Measurements from ENCODE around the gene HEPACAM. TPM values are rescaled to one million over a fixed set of nuclear protein-coding genes. Genes with fewer than 3 reads are reported as not detected.

HEPACAM gene
- total RNA-seq, 1 donor from 2014 or later: 0.62 TPM

GRCh38 chr11:124875943-124876817 is 59.7 kb downstream of the HEPACAM start:
- ATAC-seq: peak; percentile 94
- peak; percentile 91 for DNase-seq
- intact Hi-C loops (cut with micrococcal nuclease): no loop called here

GRCh38 chr11:124875401-124875800 is 60.4 kb downstream of the HEPACAM start:
- ATAC-seq: no peak
- intact Hi-C loops (cut with micrococcal nuclease): no loop called here
- DNase-seq: peak; percentile 13

DNA sequence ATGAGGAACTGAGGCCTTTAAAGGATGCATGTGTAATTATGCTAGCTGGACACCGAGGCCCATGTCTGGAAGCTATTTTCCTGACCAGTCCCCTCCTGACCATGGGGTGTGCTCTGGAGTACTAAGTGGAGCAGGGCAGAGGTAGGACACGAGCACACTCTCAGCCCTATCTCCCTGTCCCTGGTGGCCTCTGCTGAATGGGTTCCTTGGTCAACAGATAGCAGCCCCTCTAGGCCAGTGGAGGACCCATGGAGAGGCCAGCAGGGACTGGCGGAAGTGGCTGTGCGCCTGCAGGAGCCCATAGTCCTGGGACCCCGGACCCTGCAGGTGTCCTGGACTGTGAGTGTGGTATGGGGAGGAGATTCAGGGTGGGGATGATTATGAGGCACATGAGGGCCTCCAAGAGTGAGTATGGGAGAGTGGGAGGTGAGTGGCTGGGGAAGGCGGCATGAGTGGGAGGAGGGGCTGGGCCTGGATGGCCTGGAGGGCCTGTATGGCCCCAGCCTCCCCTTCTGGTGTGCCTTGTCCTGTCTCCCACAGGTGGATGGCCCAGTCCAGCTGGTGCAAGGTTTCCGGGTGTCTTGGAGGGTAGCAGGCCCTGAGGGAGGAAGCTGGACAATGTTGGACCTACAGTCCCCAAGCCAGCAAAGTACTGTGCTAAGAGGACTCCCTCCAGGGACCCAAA is 61.1 kb downstream of the HEPACAM start:
- DNase-seq (no peak), ATAC-seq (no peak)
- intact Hi-C loops (cut with micrococcal nuclease): no loop called here

GRCh38 chr11:124873951-124874350 is 61.9 kb downstream of the HEPACAM start:
- DNase-seq (peak; percentile 28), ATAC-seq (no peak)

DNA sequence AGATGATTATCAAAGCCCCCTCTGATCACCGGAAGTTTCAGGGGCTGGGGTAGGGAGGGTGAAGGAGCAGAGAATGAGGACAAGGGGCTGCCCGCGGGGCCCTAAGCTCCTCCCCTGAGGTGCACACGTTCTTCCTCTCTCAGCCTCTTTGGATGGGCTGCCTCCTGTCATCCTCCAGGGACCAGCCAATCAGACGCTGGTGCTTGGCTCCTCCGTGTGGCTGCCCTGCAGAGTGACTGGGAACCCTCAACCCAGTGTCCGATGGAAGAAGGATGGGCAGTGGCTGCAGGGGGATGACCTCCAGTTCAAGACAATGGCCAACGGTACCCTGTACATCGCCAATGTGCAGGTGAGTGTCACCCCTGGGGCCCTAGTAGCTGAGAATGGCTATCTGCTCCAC is 63.1 kb downstream of the HEPACAM start:
- ATAC-seq (no peak), DNase-seq (peak; percentile 14)
- intact Hi-C loops (cut with micrococcal nuclease): no loop called here

More at GRCh38 chr11:124873951-124874350, 61.9 kb downstream of the HEPACAM start:
- intact Hi-C loops (cut with micrococcal nuclease): no loop called here

- intact Hi-C loops (cut with micrococcal nuclease): no loop called here
- DNase-seq: no peak
- no peak for ATAC-seq
Measured at GRCh38 chr11:124872280-124872679, 63.6 kb downstream of the HEPACAM start.

- no peak for ATAC-seq
- intact Hi-C loops (cut with micrococcal nuclease): no loop called here
- no peak for DNase-seq
Measured at GRCh38 chr11:124870430-124870829, 65.4 kb downstream of the HEPACAM start.

DNA sequence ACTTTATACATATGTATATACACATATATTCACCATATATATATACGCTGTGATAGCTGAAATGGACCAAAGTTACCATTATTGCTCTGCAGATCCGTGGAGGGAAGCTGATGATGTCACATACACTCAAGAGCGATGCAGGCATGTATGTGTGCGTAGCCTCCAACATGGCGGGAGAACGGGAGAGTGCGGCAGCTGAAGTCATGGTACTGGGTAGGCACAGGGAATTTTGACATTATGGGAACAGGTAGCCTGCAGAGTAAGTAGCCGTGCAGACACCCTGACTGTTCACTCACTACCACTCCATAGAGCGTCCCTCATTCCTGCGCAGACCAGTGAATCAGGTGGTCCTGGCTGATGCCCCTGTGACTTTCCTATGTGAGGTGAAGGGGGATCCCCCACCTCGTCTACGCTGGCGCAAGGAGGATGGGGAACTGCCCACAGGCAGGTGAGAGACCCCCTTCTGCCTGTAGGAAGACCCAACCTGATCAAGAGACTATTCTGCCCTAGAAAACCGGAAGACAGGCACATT is 65.9 kb downstream of the HEPACAM start:
- DNase-seq: no peak
- no peak for ATAC-seq
- intact Hi-C loops (cut with micrococcal nuclease): no loop called here

- intact Hi-C loops (cut with micrococcal nuclease): no loop called here
- DNase-seq: no peak
- ATAC-seq: no peak
Measured at GRCh38 chr11:124869331-124869730, 66.5 kb downstream of the HEPACAM start.

Other genes with a start within 250 kb of the HEPACAM start
- gene NRGN, start 196.1 kb downstream of the HEPACAM start, total RNA-seq: 4.1 TPM
- gene VSIG2, start 183.8 kb downstream of the HEPACAM start, total RNA-seq: 1.1 TPM
- 40.5 TPM for gene ESAM, start 173.8 kb downstream of the HEPACAM start, total RNA-seq
- gene MSANTD2, start 135.6 kb downstream of the HEPACAM start, total RNA-seq: 3.4 TPM
- 4.5 TPM for gene ROBO3, start 70.6 kb downstream of the HEPACAM start, total RNA-seq
- 27.6 TPM for gene ROBO4, start 38.2 kb downstream of the HEPACAM start, total RNA-seq
- gene HEPN1, start 16.8 kb downstream of the HEPACAM start, total RNA-seq: not detected
- 0.25 TPM for gene CCDC15, start 18.2 kb upstream of the HEPACAM start, total RNA-seq
- gene SLC37A2, start 127.3 kb upstream of the HEPACAM start, total RNA-seq: 3.5 TPM
- 7.9 TPM for gene TMEM218, start 175.6 kb upstream of the HEPACAM start, total RNA-seq
- 7.6 TPM for gene PKNOX2, start 228.7 kb upstream of the HEPACAM start, total RNA-seq

Data from left ventricle myocardium superior (tissue), 1 donor.